Stimulated activated naive CD8-positive, alpha-beta T cell treated with anti-CD3 and anti-CD28 coated beads, Interleukin-15, Interleukin-2, amounts not matched to agents 100 U/mL and 50 U/mL, for 24 hours (primary cell): ENCODE data around the gene LMOD1.
"Not testable (repeated sequence)": the region's sequence is repeated elsewhere in the genome, so short reads cannot be mapped to it uniquely, and the experiment has no call there.

ENCODE experiments used
- ATAC-seq: fragments of 150-1000 bp; cut with Tn5 transposase; one replicate; pipeline ENCODE4 v1.10.0; 2021
- DNase-seq: peaks from one replicate; pipeline ENCODE4 v3.0.0; 2021

Gene LMOD1

DNA sequence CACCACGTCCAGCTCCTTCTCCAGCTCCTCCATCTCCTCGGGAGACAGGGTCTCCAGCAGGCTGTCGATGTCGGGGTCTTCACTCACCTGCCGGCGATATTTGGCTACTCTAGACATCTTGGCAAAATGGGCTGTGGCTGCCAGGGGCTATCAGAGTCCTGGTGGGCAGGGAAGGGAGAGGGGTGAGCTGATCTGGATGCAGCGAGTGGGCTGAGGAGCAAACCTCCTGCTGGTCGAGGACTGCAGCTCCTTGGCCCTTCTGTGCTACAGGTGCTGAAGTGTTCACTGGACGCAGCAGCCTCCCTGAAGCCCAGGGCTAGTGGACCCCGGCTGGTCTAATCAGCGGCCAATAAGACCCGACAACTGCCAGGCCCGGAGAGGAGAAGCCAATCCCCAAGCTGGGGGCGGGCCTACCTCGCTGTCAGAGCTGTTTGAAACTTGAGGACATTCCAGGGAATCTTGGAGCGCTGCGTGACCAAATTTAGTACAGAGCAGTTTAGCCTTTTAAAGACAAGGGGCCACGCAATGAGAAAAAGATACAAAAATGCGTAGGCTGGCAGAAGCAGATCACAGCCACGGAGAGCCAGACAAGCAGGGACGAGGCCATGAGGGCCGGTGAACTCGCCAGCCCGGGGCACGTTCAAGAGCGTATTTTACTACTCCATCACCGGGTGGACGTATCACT is at the start of gene LMOD1:
TSS of gene LMOD1 (minus strand) at position 325 of the 685 bp plus-strand sequence. CDS start at position 117, 208 bp downstream.
- ATAC-seq = no peak
- no peak for DNase-seq

DNA sequence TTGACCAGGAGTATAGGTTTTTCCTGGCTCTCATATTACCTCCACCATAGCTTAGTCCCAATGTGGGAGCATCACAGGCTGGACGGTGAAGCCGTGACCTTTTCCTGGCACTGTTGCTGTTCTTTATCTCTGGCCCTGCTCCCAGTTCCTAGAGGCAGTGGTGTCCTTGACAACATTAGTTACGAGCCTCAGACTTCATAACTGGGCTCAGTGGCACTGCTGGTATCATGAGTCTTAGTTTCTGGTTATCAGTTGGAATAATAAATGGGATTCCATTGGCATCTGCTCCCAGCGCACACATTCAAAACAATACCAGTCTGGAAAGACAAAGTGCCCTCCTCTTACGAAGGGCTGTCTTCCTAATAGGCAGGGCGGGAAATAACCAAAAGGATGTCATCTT is 44.1 kb upstream of the LMOD1 start:
- DNase-seq = no peak
- no peak for ATAC-seq

GRCh38 chr1:201989354-201990128 is 43.2 kb upstream of the LMOD1 start:
- no peak for DNase-seq
- no peak for ATAC-seq

GRCh38 chr1:201988601-201989000 is 42.3 kb upstream of the LMOD1 start:
- no peak for DNase-seq
- ATAC-seq = no peak

DNA sequence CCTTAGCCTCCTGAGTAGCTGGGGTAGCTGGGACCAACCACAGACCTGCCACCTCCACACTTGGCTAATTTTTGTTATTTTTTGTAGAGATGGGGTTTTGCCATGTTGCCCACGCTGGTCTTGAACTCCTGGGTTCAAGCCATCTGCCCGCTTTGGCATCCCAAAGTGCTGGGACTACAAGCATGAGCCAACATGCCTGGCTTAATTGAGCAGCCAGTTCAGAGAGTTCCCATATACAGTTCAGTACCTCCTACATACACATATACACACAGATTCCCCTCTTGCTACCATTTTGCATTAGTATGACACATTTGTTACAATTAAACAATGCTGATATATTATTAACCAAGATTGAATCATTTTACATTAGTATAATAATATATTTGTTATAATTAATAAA is 39.0 kb upstream of the LMOD1 start:
- no peak for DNase-seq
- ATAC-seq = no peak

- DNase-seq (no peak), ATAC-seq (no peak)
These were observed 38.1 kb upstream of the LMOD1 start for GRCh38 chr1:201984446-201984845.

- no peak for ATAC-seq
These were observed 37.0 kb upstream of the LMOD1 start for GRCh38 chr1:201983380-201983805.

GRCh38 chr1:201982623-201983379 is 36.5 kb upstream of the LMOD1 start, which contains the start of gene RNPEP:
Gene RNPEP, plus strand, starts transcription at chr1:201982648. Its CDS starts 19 bp downstream, at chr1:201982667.
- ATAC-seq (peak; percentile 87), DNase-seq (peak; percentile 59)

More at GRCh38 chr1:201983380-201983805, 37.0 kb upstream of the LMOD1 start:
- DNase-seq = no peak

GRCh38 chr1:201982082-201982622 is 35.8 kb upstream of the LMOD1 start:
- peak; percentile 81 for DNase-seq
- ATAC-seq = no peak

DNA sequence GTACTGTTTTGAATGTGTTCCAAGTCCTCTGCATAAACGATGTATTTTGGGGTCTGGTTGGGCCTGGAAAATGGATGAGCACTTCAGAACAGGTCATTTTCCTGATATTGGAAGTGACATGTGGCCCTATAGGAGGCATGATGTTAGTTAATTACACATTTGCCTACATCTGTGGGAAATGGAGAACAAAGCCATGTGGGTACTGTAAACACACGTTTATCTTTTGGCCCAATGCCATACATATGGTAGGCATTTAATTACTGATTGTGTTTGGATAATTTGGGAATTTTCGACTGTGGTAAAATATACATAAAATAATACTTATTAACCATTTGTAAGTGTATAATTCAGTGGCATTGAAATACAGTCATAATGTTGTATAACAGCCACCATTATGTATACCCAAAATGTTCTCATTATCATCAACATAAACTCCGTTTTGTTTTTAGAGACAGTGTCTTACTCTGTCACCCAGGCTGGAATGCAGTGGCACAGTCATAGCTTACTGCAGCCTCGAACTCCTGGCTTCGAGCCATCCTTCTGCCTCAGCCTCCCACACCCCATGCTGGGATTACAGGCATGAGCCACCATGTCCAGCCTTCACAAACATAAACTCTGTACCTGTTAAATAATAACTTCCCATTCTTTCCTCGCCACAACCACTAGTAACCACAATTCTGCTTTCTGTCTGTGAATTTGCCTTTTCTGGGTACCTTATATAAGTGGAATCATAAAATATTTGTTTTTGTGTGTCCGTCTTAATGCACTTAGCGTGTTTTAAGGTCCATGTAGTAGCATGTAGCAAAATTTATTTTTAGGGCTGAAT is 24.2 kb upstream of the LMOD1 start:
- DNase-seq (no peak), ATAC-seq (no peak)

GRCh38 chr1:201968202-201968925 is 22.0 kb upstream of the LMOD1 start:
- no peak for DNase-seq
- ATAC-seq = no peak

DNA sequence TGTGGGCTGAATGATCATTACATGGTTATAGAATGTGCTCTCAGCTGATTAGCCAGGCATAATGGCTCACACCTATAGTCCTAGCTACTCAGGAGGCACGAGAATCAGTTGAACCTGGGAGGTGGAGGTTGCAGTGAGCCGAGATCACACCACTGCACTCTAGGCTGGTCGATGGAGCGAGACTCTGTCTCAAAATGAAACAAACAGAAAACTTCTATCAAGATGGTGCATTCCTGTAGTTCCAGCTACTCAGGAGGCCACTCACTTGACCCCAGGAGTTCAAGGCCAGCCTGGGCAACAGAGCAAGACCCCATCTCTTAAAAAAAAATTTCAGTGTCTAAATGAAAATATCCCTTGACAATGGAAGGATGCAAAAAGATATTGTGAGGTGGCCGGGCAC is 19.8 kb upstream of the LMOD1 start:
- no peak for DNase-seq
- no peak for ATAC-seq

DNA sequence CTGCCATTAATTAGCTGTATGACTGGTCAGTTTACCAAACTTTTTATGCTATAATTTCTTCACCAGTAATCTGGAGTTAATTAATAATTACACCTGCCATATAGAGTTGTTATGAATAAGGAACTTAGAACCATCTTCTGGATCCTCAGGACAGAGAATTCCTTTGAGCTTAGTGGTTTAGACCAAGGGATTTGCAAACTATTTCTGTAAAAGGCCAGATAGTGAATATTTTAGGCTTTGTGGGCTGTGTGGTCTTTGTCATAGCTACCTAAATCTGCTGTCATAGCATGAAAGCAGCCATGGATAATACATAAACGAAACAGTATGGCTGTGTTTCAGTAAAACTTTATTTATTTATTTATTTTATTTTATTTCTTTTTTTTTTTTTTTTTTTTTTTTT is 17.9 kb upstream of the LMOD1 start:
- ATAC-seq = no peak
- no peak for DNase-seq

GRCh38 chr1:201962382-201962781 is 16.0 kb upstream of the LMOD1 start:
- not testable (repeated sequence) for ATAC-seq

GRCh38 chr1:201958348-201958747 is 12.0 kb upstream of the LMOD1 start:
- ATAC-seq (no peak), DNase-seq (no peak)

More at GRCh38 chr1:201962382-201962781, 16.0 kb upstream of the LMOD1 start:
- DNase-seq = not testable (repeated sequence)

DNA sequence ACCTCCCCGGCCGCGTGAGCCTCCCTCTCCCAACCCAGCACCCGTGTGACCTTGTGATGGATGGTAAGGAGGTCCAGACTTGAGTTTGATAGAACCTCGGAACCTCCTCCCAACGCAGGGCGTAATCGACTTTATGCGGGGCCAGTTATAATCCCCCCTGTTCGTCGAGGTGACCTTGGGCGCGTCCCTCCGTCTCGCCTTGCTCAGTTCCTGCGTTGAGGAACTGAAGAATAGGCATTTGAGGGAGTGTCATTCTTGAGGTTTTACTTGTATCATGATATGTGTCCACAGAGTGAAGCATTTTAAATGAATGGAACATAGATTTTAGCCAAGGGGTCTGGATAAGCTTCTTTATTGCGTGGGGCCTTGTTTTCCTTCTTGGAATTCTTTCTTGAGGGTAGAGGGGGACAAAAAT is 9.4 kb upstream of the LMOD1 start:
- DNase-seq (no peak), ATAC-seq (peak; percentile 53)

DNA sequence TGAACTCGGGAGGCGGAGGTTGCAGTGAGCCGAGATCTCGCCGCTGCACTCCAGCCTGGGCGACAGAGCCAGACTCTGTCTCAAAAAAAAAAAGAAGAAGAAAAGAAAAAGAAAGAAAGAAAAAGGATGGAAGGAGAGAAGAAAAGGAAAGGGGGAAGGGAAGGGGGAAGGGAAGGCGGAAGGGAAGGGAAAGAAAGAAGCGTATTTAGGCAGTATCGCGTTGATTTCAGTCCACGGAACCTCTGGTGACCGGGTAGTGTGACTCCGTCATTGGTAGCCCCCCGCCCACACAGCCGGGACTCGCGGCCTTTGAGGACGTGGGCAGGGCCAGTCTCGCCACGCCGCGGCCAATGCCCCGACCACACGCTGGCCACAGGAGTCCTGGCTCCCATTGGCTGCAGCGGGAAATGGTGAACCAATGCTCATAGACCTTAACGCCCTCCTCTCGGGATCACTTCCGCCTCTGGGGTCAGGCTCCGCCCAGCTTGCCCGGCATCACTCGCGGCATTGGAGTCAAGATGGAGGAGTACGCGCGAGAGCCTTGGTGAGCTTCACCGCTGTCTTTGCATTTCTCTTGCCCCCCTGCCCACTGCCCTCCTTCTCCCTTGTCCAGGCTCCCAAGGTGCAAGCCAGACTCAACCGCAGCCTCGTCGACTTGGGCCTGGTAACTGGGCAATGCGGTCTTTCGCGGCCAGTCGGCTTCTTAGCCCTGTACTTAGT is 8.8 kb upstream of the LMOD1 start, which contains the start of gene TIMM17A:
TSS of gene TIMM17A (plus strand) at position 495 of the 720 bp plus-strand sequence. CDS start at position 519, 24 bp downstream.
- DNase-seq (peak; percentile 95), ATAC-seq (peak; percentile 99)

DNA sequence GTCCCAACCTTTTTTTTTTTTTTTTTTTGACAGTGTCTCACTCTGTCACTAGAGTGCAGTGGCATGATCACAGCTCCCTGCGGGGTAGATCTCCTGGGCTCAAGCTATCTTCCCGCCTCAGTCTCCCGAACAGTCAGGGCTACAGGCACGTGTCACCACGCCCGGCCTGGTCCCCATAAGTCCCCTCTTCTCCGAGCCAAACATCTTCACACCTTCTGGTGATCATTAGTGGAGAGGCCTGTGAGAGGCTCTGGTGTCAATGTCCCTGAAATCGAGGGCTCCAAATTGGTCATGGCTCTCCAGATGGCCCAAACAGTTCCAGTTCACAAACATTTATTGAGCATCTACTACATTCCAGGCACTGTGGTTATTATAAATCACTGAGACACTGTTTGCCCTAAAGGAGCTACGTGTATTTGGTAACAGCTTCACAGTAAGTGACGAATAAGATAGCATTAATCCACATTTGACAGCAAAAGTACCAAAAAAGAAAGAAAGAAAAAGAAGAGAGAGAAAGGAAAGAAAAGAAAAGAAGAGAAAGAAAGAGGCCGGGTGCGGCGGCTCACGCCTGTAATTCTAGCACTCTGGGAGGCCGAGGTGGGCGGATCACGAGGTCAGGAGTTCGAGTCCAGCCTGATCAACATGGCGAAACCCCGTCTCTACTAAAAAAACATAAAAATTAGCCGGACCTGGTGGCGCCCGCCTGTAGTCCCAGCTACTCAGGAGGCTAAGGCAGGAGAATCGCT is 8.1 kb upstream of the LMOD1 start:
- peak; percentile 29 for DNase-seq
- no peak for ATAC-seq

DNA sequence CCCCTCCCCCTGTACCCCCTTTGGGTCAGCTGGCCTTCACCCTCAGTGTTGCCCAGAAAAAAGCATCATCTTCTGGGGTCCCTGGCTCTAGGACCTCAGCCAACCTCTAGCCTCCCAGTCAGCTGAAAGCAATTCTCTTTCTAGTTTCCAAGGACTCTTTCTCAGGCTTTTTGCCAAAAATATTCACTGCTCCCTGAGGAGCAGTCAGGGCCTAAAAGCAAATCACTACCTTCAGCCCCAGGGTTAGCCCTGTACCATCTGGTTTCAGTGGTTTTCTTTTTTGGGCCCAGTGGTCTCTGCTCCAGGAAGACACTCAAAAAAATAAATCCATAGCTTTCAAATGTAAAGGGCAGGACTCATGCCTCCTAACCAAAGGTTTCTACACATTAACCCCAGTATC is 3.1 kb upstream of the LMOD1 start:
- ATAC-seq (no peak), DNase-seq (no peak)
